Endometrial microvascular endothelial cells (primary cell): ENCODE data around the gene PLOD2. TPM values are rescaled to one million over a fixed set of nuclear protein-coding genes. Genes with fewer than 3 reads are reported as not detected.

Source experiments
- in situ Hi-C: cut with HindIII; loops from 2 replicates; pipeline ENCODE4 v1.10.0; 2017; ENCODE audit warnings: low sequenced_read_pairs, low pct_unique_long_range_greater_than_20kb; ENCODE audit errors: inconsistent ontology term
- total RNA-seq: library from RNA; depleted of rRNA; stranded (reverse); fragments of >200 nt; gene quantifications from one replicate; pipeline ENCODE4 v1.2.3, GENCODE V29; 2015; ENCODE audit errors: inconsistent ontology term

PLOD2 gene
- total RNA-seq, 1 donor from 2014 or later, result 151 TPM

DNA sequence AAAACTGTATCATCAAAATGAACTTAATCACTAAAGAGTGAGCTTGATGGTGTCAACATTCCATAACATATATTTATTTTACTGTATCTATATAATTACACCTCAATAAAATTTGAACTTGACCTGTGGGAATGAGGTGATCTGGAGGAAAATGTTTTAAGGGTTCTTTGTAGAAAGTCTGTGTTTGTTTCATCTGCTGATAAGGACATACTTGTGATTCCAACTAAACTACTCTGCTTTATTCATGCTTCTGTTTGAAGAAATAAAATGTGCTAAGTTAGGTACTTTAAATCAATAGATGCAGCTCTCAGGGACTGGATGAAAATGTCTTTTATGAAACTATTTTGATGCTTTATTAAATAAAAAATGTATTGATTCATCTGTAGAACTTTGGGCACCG lies 11.6 kb upstream of the PLOD2 start:
- in situ Hi-C loops, result no loop called here

DNA sequence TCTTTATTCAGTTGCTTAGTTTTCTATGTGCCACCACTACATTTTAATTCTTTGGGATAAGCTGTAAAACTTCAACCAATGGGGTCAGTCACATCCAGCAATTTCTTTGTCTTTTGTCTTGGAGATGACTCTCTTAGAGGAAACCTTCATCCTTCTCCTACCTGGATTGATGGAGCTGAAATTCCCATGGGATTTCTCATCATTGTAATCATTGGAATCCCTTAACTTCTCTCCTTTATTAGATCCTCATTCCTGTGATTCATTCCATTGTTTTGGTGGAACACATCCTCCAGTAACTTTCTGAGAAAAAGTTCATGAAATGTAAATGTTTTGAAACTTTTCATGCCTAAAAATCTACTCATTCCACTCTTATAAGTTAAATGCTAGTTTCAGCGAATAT lies 9.6 kb upstream of the PLOD2 start:
- in situ Hi-C loops, result no loop called here

DNA sequence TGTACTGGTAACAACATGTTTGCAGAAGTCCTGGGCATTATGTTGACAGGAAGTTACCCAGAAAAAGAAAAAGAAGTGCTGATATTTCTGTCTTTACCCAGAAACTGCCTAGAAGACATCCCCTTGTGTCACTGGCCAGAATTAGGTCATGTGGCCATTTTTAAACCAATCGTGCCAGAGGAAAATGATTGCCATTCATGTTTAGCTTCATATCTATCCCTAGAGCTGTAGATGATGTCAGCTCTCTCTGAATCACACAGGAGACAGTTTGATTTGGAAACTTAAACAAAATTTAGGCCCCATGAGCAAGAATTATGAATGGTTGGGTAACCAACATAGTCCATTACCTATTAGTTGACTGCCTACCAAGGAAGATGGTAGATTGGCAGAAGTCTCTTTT lies 8.9 kb upstream of the PLOD2 start:
- in situ Hi-C loops, result no loop called here

DNA sequence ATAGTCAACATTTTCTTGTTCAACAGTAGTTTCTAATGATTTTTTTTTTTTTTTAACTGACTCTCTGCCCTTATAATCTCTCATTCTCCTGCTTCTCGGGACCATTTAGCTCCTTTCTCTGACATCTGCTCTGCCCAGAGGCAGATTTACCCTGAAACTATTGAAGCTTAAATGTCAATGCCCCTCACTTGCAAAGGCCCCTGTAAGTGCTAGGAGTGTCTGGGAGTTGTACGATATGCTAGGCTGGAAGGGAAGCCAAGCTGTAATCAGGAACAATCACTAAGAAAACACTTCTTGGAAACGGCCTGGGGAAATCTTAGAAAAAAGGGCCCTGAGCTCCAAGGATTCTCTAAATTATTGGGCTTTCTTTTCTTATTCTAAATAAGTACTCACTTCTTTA lies 5.8 kb upstream of the PLOD2 start:
- in situ Hi-C loops, result no loop called here

DNA sequence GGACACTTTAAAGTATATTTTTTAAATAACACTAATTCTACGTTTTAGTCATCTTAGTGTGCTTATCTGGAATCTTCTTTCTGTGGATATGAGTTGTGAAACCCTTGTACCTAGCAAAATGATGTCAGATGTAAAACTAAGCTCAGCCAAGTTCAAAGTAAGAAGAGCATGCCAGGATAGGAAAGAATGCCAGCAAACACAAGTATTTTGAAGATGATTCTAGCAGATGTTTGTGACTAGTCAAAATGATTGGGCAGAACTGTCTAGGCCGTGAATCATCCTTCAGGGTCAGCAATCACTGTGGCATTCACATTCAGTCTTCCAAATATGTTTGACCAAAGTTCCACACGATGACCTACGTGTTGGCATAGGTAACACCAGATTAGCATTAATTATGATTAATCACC lies 5.4 kb upstream of the PLOD2 start:
- in situ Hi-C loops, result no loop called here

DNA sequence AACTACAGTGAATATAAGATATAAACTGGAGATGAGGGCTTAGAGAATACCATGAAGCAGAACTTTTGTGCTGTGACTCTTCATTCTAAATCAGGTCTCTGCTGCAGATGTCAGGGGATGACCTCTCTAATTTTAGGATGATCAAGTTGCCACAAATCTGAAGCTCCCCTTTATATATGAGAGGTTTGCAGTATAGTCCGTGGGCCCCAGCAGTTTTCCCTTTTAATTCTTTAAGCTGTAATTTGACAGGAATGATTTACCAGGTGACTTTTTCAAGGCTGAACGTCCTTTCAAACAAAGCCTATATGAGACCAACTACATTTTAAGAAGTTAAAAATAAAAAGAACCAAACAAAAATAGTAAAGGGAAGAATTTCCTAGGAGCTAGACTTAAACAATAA lies 4.9 kb upstream of the PLOD2 start:
- in situ Hi-C loops, result no loop called here

DNA sequence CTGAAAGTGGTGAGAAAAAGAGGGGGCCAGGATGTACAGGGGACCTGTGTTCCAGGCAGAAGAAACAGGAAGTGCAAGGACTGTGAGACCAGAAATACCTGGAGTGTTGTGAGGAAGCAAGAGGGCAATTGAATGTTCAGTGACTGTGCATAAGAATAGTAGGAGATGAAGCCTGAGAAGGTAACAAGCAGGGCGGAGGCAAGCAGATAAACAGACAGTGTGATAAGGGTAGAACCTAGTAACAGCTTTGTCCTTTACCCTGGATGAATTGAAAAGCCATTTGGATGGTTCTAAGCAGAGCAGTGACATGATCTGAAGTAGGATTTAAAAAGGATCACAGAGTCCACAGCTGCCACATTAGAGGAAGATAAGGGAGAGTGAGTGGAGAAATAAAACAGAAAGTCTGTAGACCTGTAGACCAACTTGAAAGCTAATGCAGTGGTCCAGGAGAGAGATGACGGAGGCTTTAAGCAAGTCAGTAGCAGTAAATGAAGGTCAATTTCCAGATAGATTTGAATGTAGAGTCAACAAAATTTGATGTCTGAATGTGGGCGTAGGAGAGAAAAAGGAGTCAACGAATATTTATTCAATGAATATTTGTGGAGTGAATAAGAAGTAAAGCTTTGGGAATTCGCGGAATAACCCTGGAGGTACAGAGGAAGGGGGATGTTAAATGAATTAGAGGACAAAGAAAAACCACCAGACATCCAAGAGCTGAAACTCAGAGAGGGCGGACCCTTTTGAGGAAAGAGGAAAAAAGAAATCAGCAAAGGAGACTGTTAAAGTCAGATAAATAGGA lies 4.2 kb upstream of the PLOD2 start:
- in situ Hi-C loops, result no loop called here

DNA sequence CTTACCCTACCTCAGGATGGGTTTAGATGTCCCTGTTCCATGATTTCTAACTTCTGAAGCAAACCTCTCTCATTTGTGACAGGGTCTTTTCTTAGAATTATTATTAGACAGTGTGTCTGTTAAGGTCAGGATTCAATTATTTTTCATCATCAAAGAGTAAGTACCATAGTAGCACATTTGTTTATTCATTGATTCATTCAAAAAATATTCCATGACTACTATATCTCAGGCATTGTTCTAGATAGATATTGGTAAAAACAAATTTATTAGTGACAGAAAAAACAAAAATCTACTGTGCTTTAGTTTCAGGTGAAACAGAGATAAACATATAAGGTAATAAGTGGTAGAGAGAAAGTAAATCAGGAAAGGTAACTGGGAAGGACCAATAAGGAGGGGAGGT lies 3.5 kb upstream of the PLOD2 start:
- in situ Hi-C loops, result no loop called here

DNA sequence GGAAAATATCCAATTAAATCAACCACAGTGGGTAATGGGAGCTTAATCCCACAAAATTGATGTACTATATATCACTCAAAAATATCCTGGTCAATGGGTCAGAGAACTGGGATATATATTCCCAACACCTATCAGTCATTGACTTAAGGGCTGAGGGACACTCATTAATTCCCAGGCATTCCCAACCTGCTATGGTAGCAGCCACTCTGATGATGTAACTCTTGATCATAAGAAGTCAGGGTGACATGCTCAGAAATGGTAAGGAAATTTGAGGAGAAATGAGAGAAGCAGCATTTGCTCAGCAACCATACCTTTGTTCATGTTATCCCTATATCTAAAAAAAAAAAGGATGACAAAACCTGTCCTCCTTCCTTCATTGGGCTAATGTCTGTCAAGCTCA lies 3.1 kb upstream of the PLOD2 start:
- in situ Hi-C loops, result no loop called here

DNA sequence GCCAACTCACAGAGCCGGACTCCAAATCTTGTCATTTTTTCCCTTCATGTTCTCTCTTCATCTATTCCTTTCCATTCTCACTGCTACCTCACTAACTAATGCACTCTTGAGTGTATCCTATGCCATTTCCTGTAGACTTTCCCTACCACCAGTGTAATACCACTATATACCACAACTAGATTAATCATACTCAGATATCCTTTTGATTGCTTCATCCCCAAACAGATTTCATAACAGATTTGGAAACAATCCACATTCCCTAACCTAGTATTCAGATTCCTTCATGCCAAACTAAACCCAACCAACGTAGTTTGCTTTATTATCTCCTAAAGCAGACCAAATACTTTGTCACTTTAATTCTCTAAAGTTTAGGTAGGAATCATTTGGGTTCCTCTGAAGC lies 2.6 kb upstream of the PLOD2 start:
- in situ Hi-C loops, result no loop called here

DNA sequence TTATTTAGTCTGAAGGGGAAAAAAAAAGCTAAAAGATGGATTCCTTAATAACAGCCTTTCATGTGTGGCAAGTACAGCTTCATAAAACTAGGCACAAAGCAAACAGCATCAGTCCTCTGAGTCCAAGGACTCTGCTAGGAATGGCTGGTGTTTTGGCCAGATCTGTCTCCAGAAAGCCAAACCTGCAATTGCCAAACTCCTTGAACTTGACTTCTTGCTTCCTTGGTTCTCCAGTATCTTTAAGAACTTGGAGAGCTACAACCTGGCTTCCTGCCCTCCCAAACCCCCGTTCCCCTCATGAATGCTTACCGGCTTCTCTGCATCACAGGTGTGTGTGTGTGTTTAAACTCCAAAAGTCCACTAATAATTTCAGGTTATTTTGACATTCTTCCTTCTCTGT lies 1.6 kb upstream of the PLOD2 start:
- in situ Hi-C loops, result no loop called here

DNA sequence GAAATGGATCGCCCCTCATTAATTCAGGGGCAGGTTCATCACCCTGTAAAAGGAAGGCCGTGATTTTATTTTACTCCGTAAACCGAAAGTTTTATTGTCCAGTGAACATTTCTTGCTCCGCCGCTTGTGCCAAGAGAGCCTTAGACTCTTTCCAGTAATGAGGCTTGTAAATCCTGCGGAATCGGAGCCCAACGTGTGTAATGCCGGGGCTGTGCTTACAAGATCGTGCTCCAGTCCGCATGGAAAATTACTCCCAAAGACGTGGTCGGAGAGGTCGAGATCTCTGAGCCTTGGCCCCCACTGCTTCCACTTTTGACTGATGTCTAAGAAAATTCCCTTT lies 649 bp upstream of the PLOD2 start:
- in situ Hi-C loops, result no loop called here

DNA sequence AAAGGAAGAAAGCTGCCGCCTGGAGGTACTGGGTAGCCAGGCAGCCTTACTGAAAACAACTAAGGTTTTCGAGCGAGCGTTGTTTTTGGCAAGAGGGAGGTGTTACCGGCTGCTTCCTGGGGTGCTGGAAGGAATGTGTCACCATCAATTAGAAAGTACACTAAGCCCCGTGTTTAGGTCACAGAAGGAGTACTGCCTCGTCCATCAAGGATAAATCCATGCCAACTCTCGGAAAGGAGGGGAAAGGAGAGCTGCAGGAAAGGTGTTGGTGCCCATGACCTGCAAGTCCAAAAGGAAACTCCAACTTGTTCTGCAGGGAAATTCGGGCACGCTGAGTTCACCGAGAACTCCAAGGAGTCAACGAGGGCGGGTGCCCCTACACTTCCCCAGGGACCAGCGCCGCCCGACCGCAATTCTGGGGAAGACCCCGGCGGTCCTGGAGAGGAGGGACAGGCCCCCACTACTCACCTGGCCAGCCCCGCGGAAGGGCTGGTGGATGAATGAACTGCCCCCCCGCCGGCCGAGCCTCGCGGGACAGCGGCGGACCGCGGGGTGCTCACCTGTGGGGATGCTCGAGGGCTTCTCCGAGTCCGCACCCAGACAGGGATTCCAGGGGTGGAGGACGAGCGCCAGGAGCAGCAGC lies 542 bp downstream of the PLOD2 start:
- in situ Hi-C loops, result no loop called here

DNA sequence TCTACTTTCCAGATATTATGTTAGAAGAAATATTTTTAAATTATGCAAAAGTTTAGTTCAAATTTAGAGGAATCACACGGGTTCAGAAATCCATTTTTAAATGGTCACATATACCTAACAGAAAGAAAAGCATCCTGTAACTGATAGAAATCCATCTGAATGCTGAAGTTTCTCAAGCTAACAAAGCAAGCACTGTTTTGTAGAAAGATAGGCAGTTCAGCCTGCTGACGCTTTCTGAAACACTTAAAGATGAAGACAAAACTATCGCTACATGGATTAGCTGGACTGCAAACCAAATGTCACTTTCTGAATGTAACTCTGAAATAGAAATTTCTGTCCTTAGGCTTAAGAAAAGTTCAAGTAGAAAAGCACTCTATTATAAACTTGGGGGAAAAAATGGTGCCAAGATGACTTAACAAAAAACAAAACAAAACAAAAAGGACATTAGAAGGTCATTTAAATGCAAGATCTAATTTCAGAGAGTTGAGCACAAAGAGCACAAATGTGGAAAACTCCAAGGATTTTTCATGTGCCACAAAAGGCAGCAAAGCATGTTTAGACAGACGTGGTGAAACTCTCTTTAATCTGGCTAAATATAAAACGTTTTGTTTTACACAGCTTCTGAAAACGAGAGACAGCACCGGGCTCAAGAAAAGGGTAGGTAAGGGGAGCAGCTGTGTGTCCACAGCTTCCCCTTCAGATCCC lies 1.2 kb downstream of the PLOD2 start:
- in situ Hi-C loops, result no loop called here

DNA sequence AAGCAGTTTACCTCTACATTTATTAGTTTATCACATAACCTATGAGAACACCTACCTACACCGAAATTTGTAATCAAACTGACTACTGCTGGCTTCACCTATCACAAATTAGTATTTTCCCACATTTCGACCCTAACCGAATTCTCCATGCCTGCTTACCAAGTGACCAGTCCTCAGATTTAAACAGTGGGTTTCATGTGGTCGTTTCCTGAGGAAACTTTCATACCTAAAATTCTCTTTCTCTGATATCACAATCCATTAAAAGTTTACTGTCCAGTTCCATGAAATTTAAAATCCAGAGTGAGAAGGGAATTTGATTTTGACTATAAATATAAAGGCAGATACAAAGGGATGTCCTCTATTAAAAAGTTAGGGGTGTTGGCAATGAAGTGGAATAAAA lies 1.9 kb downstream of the PLOD2 start:
- in situ Hi-C loops, result no loop called here

DNA sequence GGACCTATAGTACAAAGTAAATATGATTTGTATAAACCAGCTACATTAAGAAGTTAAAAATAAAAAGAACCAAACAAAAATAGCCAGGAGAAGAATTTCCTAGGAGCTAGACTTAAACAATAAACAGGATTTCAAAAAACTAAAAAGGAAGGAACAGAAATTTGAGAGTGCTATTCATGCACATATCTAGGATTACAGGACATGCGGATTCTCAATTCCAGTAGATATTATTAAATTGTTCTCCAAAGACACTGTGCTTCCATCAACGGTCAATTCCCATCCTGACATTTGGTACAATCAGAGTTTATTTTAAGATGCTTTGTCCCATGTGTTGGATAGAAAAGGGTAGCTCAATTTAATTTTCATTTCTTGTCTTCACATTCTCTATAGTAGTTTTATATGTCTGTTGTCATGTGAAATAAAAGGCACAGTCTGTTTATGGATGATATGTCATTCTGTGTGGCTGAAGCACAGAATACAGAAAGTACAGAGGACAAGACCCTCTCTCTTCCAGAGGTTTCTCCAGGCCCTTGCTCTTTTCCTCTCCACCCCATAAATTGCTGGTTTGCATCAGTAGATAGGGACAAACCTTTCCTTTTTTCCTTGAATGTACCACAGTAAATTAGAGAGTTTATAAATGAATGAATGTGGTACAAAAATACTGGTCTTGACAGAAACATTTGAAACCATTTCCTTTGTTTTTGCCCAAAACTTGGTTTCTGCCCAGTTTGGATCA lies 3.5 kb downstream of the PLOD2 start:
- in situ Hi-C loops, result no loop called here

DNA sequence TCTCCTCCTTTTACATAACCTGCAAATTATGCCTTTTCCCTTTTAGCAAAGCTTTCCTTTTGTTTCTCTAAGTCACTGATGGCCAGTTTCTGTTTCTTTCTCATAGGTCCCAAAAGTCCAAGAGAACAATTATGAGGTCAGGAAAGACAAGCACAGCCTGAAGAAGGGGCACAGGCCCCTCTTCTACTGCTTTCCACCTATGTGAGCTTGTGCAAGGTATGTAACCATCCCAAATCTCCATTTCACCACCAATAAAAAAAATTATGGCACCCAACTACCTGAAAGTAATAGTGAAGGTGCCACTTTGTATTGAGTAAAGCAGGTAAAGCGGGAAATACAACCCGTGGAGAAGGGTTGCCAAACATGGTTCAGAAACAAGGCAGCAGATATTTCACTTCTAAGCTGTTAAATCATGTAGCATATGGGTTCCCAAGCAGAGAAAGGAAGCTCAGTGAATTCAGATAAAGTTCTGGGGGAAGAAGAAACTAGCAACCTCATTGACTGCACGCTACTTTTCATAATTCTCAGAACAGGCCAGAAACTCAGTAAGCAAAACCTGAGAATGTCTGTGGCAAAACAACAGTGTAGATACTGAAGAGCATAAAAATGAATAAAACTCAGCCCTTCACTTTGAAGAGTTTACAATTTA lies 4.2 kb downstream of the PLOD2 start:
- in situ Hi-C loops, result no loop called here

DNA sequence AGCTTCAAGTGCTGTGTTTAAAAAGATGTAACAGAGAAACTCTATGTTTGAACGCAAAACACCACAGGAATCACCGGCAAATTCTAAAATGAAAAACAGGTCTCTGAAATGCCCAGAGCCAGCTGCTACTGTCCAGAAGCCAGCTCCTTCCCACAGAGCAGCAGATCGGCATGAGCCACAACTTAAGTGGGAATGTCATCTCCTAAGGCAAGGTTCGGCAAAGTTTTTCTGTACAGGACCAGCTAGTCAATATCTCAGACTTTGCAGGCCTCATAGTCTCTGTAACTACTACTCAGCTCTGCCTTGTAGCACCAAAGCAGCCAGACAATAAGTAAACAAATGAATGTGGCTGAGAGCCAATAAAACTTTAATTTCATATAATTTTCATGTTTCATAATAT lies 4.9 kb downstream of the PLOD2 start:
- in situ Hi-C loops, result no loop called here

DNA sequence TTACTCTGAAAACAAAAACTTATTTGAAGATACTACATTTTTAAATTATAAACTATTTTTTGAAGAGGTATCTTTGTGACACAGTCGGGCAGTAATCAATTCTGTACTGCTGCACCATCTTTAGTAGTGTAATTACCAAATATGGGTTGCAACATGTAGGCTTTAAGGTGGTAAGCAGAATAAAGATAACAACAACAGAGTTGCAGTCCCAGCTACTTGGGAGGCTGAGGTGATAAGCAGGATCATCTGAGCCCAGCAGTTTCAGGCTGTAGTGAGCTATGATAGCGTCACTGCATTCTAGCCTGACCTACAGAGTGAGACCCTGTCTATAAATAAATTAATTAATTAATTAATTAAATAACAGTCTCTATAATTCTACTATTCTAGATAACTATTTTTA lies 6.0 kb downstream of the PLOD2 start:
- in situ Hi-C loops, result no loop called here
